ENCODE data around the gene SC5D. TPM values are rescaled to one million over a fixed set of nuclear protein-coding genes. Genes with fewer than 3 reads are reported as not detected.

Gene SC5D, protein sequence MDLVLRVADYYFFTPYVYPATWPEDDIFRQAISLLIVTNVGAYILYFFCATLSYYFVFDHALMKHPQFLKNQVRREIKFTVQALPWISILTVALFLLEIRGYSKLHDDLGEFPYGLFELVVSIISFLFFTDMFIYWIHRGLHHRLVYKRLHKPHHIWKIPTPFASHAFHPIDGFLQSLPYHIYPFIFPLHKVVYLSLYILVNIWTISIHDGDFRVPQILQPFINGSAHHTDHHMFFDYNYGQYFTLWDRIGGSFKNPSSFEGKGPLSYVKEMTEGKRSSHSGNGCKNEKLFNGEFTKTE
- total RNA-seq (2022; extraction: Qiagen RNA extraction), result 9.9 to 11.3 TPM (median 10.7 TPM) in 5 replicates

GRCh38 chr11:121292495-121293287 lies at the start of gene SC5D:
Gene SC5D (plus strand): TSS chr11:121292771. CDS start chr11:121303376, 10,605 bp downstream.

Other genes starting within 250 kb of the SC5D start
- gene TECTA, start 191.5 kb upstream of the SC5D start, total RNA-seq (2022; extraction: Qiagen RNA extraction), result 0.03 to 0.14 TPM (median 0.10 TPM) in 4 of 5 replicates, not detected in the other
- 1.5 to 1.7 TPM (median 1.6 TPM) in 5 replicates for gene SORL1, start 159.5 kb downstream of the SC5D start, total RNA-seq (2022; extraction: Qiagen RNA extraction)

Data from A549 treated with CORT108297 at 1 μM for 4 hours (cell line).